Urothelium cell line (cell line): ENCODE measurements around the gene NTPCR.
"Not testable (repeated sequence)": the region's sequence is repeated elsewhere in the genome, so short reads cannot be mapped to it uniquely, and the experiment has no call there.

ENCODE experiments used
- DNase-seq: peaks from one replicate; pipeline ENCODE4 v3.0.0; 2011; ENCODE audit warnings: low spot score, mixed read lengths
- FAIRE-seq: peaks from 2 replicates; lab custom pipeline; 2011; peaks lifted over from hg19 to GRCh38; lab: Jason Lieb, UNC

The NTPCR gene

GRCh38 chr1:232950197-232951176 is at the start of gene NTPCR:
NTPCR (plus strand) TSS chr1:232950611; CDS start chr1:232950711, 100 bp downstream.
- FAIRE-seq (peak; percentile 91), DNase-seq (peak; percentile 97)

GRCh38 chr1:232900818-232901217 is 49.6 kb upstream of the NTPCR start:
- FAIRE-seq (no peak), DNase-seq (no peak)

GRCh38 chr1:232901255-232901654 is 49.2 kb upstream of the NTPCR start:
- FAIRE-seq (no peak), DNase-seq (no peak)

- DNase-seq = no peak
- no peak for FAIRE-seq
Observed at GRCh38 chr1:232902774-232903350, 47.5 kb upstream of the NTPCR start.

- FAIRE-seq (no peak), DNase-seq (no peak)
Observed at GRCh38 chr1:232904131-232904530, 46.3 kb upstream of the NTPCR start.

- FAIRE-seq (no peak), DNase-seq (peak; percentile 17)
Observed at GRCh38 chr1:232904566-232904965, 45.8 kb upstream of the NTPCR start.

- DNase-seq = no peak
- no peak for FAIRE-seq
Observed at GRCh38 chr1:232905331-232906034, 44.9 kb upstream of the NTPCR start.

GRCh38 chr1:232906441-232906840 is 44.0 kb upstream of the NTPCR start:
- FAIRE-seq (no peak), DNase-seq (no peak)

GRCh38 chr1:232908831-232909230 is 41.6 kb upstream of the NTPCR start:
- FAIRE-seq = no peak
- DNase-seq = no peak

- FAIRE-seq = no peak
- DNase-seq = no peak
Observed at GRCh38 chr1:232909752-232910151, 40.7 kb upstream of the NTPCR start.

- DNase-seq (no peak), FAIRE-seq (no peak)
Observed at GRCh38 chr1:232911027-232911599, 39.3 kb upstream of the NTPCR start.

- DNase-seq (no peak), FAIRE-seq (no peak)
Observed at GRCh38 chr1:232912845-232913580, 37.4 kb upstream of the NTPCR start.

- not testable (repeated sequence) for FAIRE-seq, DNase-seq
Observed at GRCh38 chr1:232914271-232914670, 36.1 kb upstream of the NTPCR start.

- no peak for DNase-seq
Observed at GRCh38 chr1:232915212-232915611, 35.2 kb upstream of the NTPCR start.

GRCh38 chr1:232917053-232917452 is 33.4 kb upstream of the NTPCR start:
- no peak for FAIRE-seq
- DNase-seq = no peak

More at GRCh38 chr1:232915212-232915611, 35.2 kb upstream of the NTPCR start:
- FAIRE-seq = no peak

GRCh38 chr1:232921381-232921780 is 29.0 kb upstream of the NTPCR start:
- DNase-seq = no peak
- no peak for FAIRE-seq

GRCh38 chr1:232922485-232922884 is 27.9 kb upstream of the NTPCR start:
- DNase-seq (no peak), FAIRE-seq (no peak)

GRCh38 chr1:232923739-232924386 is 26.5 kb upstream of the NTPCR start:
- FAIRE-seq (no peak), DNase-seq (no peak)

- FAIRE-seq = no peak
- DNase-seq = no peak
Observed at GRCh38 chr1:232924874-232925273, 25.5 kb upstream of the NTPCR start.
